OCI-LY1 (cell line): Measurements from ENCODE around the gene IL1F10.

Experiments used
- H2AFZ ChIP-seq: fragments of 200-600 bp; sonication (generic), shearing (Covaris generic); 2 replicates; pipeline ENCODE4 v1.6.0; 2014; ENCODE audit warnings: antibody characterized with exemption, mild to moderate bottlenecking, low read length
- H3F3A ChIP-seq: fragments of 200-600 bp; sonication (generic), shearing (Covaris generic); 2 replicates; pipeline ENCODE4 v1.6.0; 2014; ENCODE audit warnings: mild to moderate bottlenecking, antibody characterized with exemption, low read length, moderate library complexity; ENCODE audit not compliant: insufficient read depth
- H3K27ac ChIP-seq: fragments of 200-600 bp; sonication (generic); 2 replicates; pipeline ENCODE4 v1.5.1; 2014; ENCODE audit warnings: low read length, mixed run types, mild to moderate bottlenecking, low read depth; ENCODE audit not compliant: poor library complexity, severe bottlenecking
- H3K27me3 ChIP-seq: fragments of 200-600 bp; sonication (generic); 2 replicates; pipeline ENCODE4 v1.6.0; 2014; ENCODE audit warnings: antibody characterized with exemption, mild to moderate bottlenecking, low read length, moderate library complexity; ENCODE audit not compliant: insufficient read depth
- H3K36me3 ChIP-seq: fragments of 200-600 bp; sonication (generic); 2 replicates; pipeline ENCODE4 v1.6.1; 2014; ENCODE audit warnings: mild to moderate bottlenecking, antibody characterized with exemption, low read length, moderate library complexity, mixed read lengths; ENCODE audit not compliant: insufficient read depth
- H3K4me1 ChIP-seq: fragments of 200-600 bp; sonication (generic); 2 replicates; pipeline ENCODE4 v1.5.1; 2014; ENCODE audit warnings: mild to moderate bottlenecking, low read length, moderate library complexity; ENCODE audit not compliant: insufficient read depth, severe bottlenecking
- H3K4me2 ChIP-seq: fragments of 200-600 bp; sonication (generic), shearing (Covaris generic); 2 replicates; pipeline ENCODE4 v1.6.1; 2014; ENCODE audit warnings: low read length
- H3K4me3 ChIP-seq: fragments of 200-600 bp; sonication (generic); 2 replicates; pipeline ENCODE4 v1.5.1; 2014; ENCODE audit warnings: low read length, low read depth, mild to moderate bottlenecking, mixed read lengths; ENCODE audit not compliant: poor library complexity, severe bottlenecking
- H3K79me2 ChIP-seq: fragments of 200-600 bp; shearing (Covaris generic); 2 replicates; pipeline ENCODE4 v1.6.1; 2016; ENCODE audit warnings: mixed run types, low read length, mixed read lengths; ENCODE audit not compliant: insufficient read depth
- H3K9ac ChIP-seq: fragments of 200-600 bp; sonication (generic), shearing (Covaris generic); 2 replicates; pipeline ENCODE4 v1.6.1; 2014; ENCODE audit warnings: mild to moderate bottlenecking, low read length, mixed read lengths
- H3K9me2 ChIP-seq: fragments of 200-600 bp; sonication (generic), shearing (Covaris generic); 2 replicates; pipeline ENCODE4 v1.6.1; 2014; ENCODE audit warnings: low read depth, mild to moderate bottlenecking, low read length, mixed read lengths
- H3K9me3 ChIP-seq: fragments of 200-600 bp; shearing (Covaris generic); 2 replicates; pipeline ENCODE4 v1.6.1; 2014; ENCODE audit warnings: low read length, mixed read lengths
- H4K20me1 ChIP-seq: fragments of 200-600 bp; sonication (generic), shearing (Covaris generic); 2 replicates; pipeline ENCODE4 v1.6.0; 2016; ENCODE audit warnings: mild to moderate bottlenecking, low read length; ENCODE audit not compliant: insufficient read depth
- CTCF ChIP-seq: fragments of 200-600 bp; sonication (generic), shearing (Covaris generic); IDR thresholded peaks from 2 replicates; pipeline ENCODE4 v1.5.1; 2017; ENCODE audit warnings: mild to moderate bottlenecking, antibody characterized with exemption, low read length, moderate library complexity, mixed read lengths
- EZH2 ChIP-seq: fragments of 200-600 bp; sonication (generic), shearing (Covaris generic); IDR thresholded peaks from 2 replicates; pipeline ENCODE4 v1.8.0; 2017; ENCODE audit warnings: borderline replicate concordance, mixed run types, mild to moderate bottlenecking, antibody characterized with exemption, low read length, moderate library complexity, mixed read lengths

The IL1F10 gene

GRCh38 chr2:113075600-113075999, 7.8 kb downstream of the IL1F10 start:
- Histone ChIP-seq H2AFZ (no peak overlapping the region), H3K27me3 (no peaks in the 10 kb centered on the region), H3K4me3 (no peak overlapping the region), H3K9ac (no peak overlapping the region), H3K27ac (no peak overlapping the region), H3K9me3 (no peaks in the 10 kb centered on the region), H3K4me2 (no peak overlapping the region), H3K79me2 (no peaks in the 10 kb centered on the region), H3K36me3 (no peaks in the 10 kb centered on the region), H3K4me1 (no peaks in the 10 kb centered on the region), H3F3A (no peaks in the 10 kb centered on the region), H3K9me2 (no peaks in the 10 kb centered on the region), H4K20me1 (no peaks in the 10 kb centered on the region)
- TF ChIP-seq EZH2 (no peak), CTCF (no peak)

- Histone ChIP-seq H3K27me3 (no peaks in the 10 kb centered on the region), H4K20me1 (no peaks in the 10 kb centered on the region), H3K9ac (no peak overlapping the region), H3K27ac (no peak overlapping the region), H2AFZ (no peak overlapping the region), H3K9me2 (no peaks in the 10 kb centered on the region), H3K79me2 (no peaks in the 10 kb centered on the region), H3K4me3 (no peak overlapping the region), H3K36me3 (no peaks in the 10 kb centered on the region), H3K4me2 (no peak overlapping the region), H3F3A (no peaks in the 10 kb centered on the region), H3K4me1 (no peaks in the 10 kb centered on the region), H3K9me3 (no peaks in the 10 kb centered on the region)
- TF ChIP-seq EZH2 (no peak), CTCF (no peak)
Measured at GRCh38 chr2:113076954-113077669, 9.3 kb downstream of the IL1F10 start.

- H3K4me2 ChIP-seq = no peak overlapping the region
- no peaks in the 10 kb centered on the region for H3K27me3 ChIP-seq
- no peak overlapping the region for H3K9ac ChIP-seq
- no peak overlapping the region for H3K4me3 ChIP-seq
- H4K20me1 ChIP-seq = no peaks in the 10 kb centered on the region
- H3K9me3 ChIP-seq = no peaks in the 10 kb centered on the region
- no peaks in the 10 kb centered on the region for H3K36me3 ChIP-seq
- TF ChIP-seq CTCF (no peak), EZH2 (no peak)
- no peaks in the 10 kb centered on the region for H3K4me1 ChIP-seq
- H3K27ac ChIP-seq = no peak overlapping the region
- no peak overlapping the region for H2AFZ ChIP-seq
- H3K79me2 ChIP-seq = no peaks in the 10 kb centered on the region
- no peaks in the 10 kb centered on the region for H3K9me2 ChIP-seq
- no peaks in the 10 kb centered on the region for H3F3A ChIP-seq
Measured at GRCh38 chr2:113077921-113078320, 10.2 kb downstream of the IL1F10 start.
